Subcutaneous abdominal adipose tissue (tissue), 5 donors: ENCODE measurements around the gene MAN1A1.

Experiments used
- H3K27ac ChIP-seq: one replicate; pipeline ENCODE4 v1.7.0; 2013; ENCODE audit warnings: low read depth, mild to moderate bottlenecking, inconsistent platforms, low read length, moderate library complexity
- H3K27me3 ChIP-seq, 5 donors: one replicate each; pipeline ENCODE4 v1.7.0; 2013; ENCODE audit warnings: low read length in 5 of 5, inconsistent platforms in 1 of 5; ENCODE audit not compliant: control insufficient read depth in 5 of 5, insufficient read depth in 4 of 5
- H3K36me3 ChIP-seq, 5 donors: one replicate each; pipeline ENCODE4 v1.7.0; 2013; ENCODE audit warnings: low read length in 5 of 5; ENCODE audit not compliant: control insufficient read depth in 5 of 5, insufficient read depth in 5 of 5
- H3K4me1 ChIP-seq, 5 donors: one replicate each; pipeline ENCODE4 v1.7.0; 2013; ENCODE audit warnings: low read length in 5 of 5, mild to moderate bottlenecking in 3 of 5, moderate library complexity in 1 of 5; ENCODE audit not compliant: control insufficient read depth in 5 of 5, insufficient read depth in 5 of 5
- H3K4me3 ChIP-seq, 5 donors: one replicate each; pipeline ENCODE4 v1.7.0; 2013; ENCODE audit warnings: low read length in 5 of 5, low read depth in 1 of 5
- H3K9ac ChIP-seq, 5 donors: one replicate each; pipeline ENCODE4 v1.7.0; 2013; ENCODE audit warnings: low read length in 5 of 5, mild to moderate bottlenecking in 4 of 5, moderate library complexity in 3 of 5
- H3K9me3 ChIP-seq, 5 donors: one replicate each; pipeline ENCODE4 v1.7.0; 2013; ENCODE audit warnings: low read length in 5 of 5; ENCODE audit not compliant: control insufficient read depth in 5 of 5
- donor health status: healthy.
- donor health status: healthy.
- donor health status: healthy.
- donor health status: healthy.
- donor health status: healthy.

MAN1A1 gene

GRCh38 chr6:119137194-119138072 is 212.1 kb downstream of the MAN1A1 start:
- peak overlapping the region in 1 of 5 donors; percentile 19 for H3K9ac ChIP-seq
- H3K4me3 ChIP-seq: no peak overlapping the region
- peaks cover 3 to 32% (median 18%) of the 10 kb centered on the region in 5 donors for H3K4me1 ChIP-seq
- H3K27ac ChIP-seq: peak overlapping the region; percentile 18
- no peaks in the 10 kb centered on the region for H3K9me3 ChIP-seq
- no peaks in the 10 kb centered on the region for H3K27me3 ChIP-seq
- no peaks in the 10 kb centered on the region for H3K36me3 ChIP-seq

- Histone ChIP-seq H3K36me3 (no peaks in the 10 kb centered on the region), H3K4me3 (no peak overlapping the region), H3K4me1 (peaks cover 3 to 38% (median 23%) of the 10 kb centered on the region in 5 donors), H3K9ac (no peak overlapping the region), H3K27ac (no peak overlapping the region), H3K27me3 (no peaks in the 10 kb centered on the region), H3K9me3 (no peaks in the 10 kb centered on the region)
Measured at GRCh38 chr6:119134752-119135151, 214.8 kb downstream of the MAN1A1 start.

GRCh38 chr6:119133400-119133799 is 216.2 kb downstream of the MAN1A1 start:
- Histone ChIP-seq H3K9me3 (no peaks in the 10 kb centered on the region), H3K4me3 (no peak overlapping the region), H3K27ac (no peak overlapping the region), H3K9ac (no peak overlapping the region), H3K36me3 (no peaks in the 10 kb centered on the region), H3K27me3 (no peaks in the 10 kb centered on the region), H3K4me1 (peaks cover 6 to 36% (median 29%) of the 10 kb centered on the region in 5 donors)

GRCh38 chr6:119132261-119132981 is 217.1 kb downstream of the MAN1A1 start:
- H3K4me1 ChIP-seq: peaks cover 3 to 26% (median 20%) of the 10 kb centered on the region in 5 donors
- no peak overlapping the region for H3K4me3 ChIP-seq
- H3K27me3 ChIP-seq: no peaks in the 10 kb centered on the region
- no peak overlapping the region for H3K27ac ChIP-seq
- H3K36me3 ChIP-seq: no peaks in the 10 kb centered on the region
- no peak overlapping the region for H3K9ac ChIP-seq
- no peaks in the 10 kb centered on the region for H3K9me3 ChIP-seq

GRCh38 chr6:119129968-119130484 is 219.5 kb downstream of the MAN1A1 start:
- Histone ChIP-seq H3K9me3 (peaks cover 0 to 4% (median 0%) of the 10 kb centered on the region in 5 donors), H3K27ac (no peak overlapping the region), H3K4me3 (no peak overlapping the region), H3K36me3 (no peaks in the 10 kb centered on the region), H3K27me3 (no peaks in the 10 kb centered on the region), H3K4me1 (peaks cover 0 to 21% (median 15%) of the 10 kb centered on the region in 5 donors), H3K9ac (peak overlapping the region in 2 of 5 donors; percentile 20)

GRCh38 chr6:119129148-119129967 is 220.2 kb downstream of the MAN1A1 start:
- H3K36me3 ChIP-seq: no peaks in the 10 kb centered on the region
- H3K4me1 ChIP-seq: peaks cover 0 to 17% (median 14%) of the 10 kb centered on the region in 5 donors
- H3K27ac ChIP-seq: no peak overlapping the region
- H3K4me3 ChIP-seq: no peak overlapping the region
- H3K9me3 ChIP-seq: peaks cover 0 to 4% (median 0%) of the 10 kb centered on the region in 5 donors
- H3K9ac ChIP-seq: no peak overlapping the region
- no peaks in the 10 kb centered on the region for H3K27me3 ChIP-seq

DNA sequence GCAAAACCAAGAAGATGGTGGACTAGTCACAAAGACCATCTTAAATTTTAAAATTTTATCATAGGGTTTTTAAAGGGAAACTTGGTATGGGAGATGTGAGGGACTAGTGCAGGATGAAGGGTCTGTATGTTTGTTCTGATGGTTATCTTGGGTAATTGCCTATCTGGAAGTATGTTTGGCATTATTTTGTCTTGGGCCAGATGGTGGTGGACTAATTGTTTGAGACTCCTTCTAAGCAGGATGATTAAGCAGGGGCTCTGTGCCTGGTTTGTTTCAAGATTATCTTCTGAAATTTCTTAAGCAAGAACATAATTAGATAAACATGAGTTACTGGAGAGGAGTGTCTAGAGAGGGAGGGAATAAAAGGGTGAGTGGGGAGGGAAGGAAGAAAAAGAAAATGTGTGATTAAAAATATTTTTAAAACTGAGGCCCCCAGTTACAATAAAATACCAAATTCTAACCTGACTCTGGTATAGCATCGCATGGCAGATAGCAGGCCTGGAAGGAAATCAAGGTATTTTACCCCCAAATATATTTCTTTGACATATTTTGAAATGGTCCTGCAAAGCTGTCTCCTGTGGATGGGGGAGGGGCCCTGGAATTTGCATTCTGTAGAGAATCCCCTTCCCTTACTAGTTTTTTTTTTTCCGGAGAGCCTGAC is 221.2 kb downstream of the MAN1A1 start:
- H3K27me3 ChIP-seq: no peaks in the 10 kb centered on the region
- no peak overlapping the region for H3K9ac ChIP-seq
- H3K27ac ChIP-seq: no peak overlapping the region
- peaks cover 0 to 17% (median 14%) of the 10 kb centered on the region in 5 donors for H3K4me1 ChIP-seq
- H3K9me3 ChIP-seq: peaks cover 0 to 4% (median 0%) of the 10 kb centered on the region in 5 donors
- H3K4me3 ChIP-seq: no peak overlapping the region
- H3K36me3 ChIP-seq: no peaks in the 10 kb centered on the region

DNA sequence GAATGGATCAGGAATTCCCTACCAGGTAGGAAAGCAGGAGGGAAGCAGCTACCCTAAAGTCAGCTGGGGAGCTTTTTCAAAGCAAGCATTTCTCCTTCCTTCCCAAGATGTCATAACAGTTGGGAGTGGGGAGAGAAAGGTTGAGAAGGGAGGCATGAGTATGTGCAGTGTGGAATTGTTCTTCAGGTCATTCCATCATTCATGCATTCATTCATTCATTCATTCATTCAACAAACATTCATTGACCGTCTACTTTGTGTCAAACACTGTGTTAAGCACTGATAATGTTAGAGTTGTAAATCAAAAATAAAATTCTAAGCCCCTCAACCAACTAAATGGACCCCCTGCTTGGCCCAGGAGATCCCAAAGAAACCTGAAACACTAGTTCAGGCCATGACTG is 221.9 kb downstream of the MAN1A1 start:
- Histone ChIP-seq H3K27ac (no peak overlapping the region), H3K4me1 (peaks cover 0 to 14% (median 11%) of the 10 kb centered on the region in 5 donors)

More for the DNA sequence above, 221.9 kb downstream of the MAN1A1 start:
- Histone ChIP-seq H3K36me3 (no peaks in the 10 kb centered on the region), H3K9ac (no peak overlapping the region), H3K9me3 (peaks cover 0 to 4% (median 0%) of the 10 kb centered on the region in 5 donors), H3K27me3 (no peaks in the 10 kb centered on the region), H3K4me3 (no peak overlapping the region)
